Measurements from ENCODE around the gene WDR48.

Gene WDR48

DNA sequence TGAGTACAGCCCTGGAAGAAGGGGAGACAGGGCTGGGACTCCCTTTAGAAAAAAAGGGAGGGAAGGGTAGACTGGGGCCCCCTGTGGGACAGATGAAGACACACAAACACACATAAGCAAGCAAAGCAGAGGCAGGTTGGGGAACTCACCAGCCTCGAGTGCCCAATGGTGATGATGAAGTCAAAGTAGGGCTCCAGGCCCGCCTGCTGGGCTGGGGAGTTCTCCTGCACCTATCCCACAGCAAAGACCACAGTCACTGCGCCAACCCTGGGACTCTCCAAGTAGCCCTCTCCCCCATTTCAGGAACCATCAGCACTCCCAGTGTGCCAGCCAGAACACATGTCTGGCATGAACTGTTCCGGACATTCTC is 51.5 kb downstream of the WDR48 start:
- DNase-seq, result no peak

DNA sequence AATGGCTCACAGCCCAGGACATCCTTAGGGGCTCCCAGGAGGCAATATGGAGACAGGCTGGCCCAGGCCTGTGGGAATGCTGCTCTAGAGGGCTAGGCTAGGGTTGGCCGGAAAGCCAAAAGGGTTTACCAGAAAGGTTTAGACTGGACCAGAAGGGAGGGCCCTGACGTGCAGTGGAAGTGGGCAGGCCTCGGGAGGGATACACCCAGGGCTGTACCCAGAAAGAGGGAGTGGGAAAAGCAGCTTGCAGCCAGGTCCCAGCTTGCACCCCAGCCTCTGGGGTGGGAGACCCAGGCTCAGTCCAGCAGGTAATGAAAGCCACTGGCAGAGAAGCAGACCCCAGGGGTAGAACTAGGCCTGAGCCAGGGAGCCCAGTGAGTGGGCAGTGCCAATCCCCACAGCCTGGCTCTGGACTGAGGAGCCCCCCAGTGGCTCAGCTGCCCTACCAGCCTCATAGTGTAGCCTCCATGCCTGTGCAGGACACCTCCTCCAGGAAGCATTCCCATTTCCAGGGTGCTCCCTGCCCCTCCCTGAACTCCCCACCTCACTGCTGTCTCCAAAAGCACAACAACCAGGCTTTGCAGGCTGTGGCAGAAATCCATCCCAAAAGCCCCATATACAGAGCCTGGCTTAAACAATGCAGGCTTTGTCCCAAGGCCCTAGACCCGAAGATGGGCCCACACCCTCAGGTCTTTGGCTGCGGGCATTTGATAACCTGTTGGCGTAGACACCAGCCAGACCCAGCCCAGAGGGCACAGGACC is 52.2 kb downstream of the WDR48 start:
- DNase-seq, result no peak

DNA sequence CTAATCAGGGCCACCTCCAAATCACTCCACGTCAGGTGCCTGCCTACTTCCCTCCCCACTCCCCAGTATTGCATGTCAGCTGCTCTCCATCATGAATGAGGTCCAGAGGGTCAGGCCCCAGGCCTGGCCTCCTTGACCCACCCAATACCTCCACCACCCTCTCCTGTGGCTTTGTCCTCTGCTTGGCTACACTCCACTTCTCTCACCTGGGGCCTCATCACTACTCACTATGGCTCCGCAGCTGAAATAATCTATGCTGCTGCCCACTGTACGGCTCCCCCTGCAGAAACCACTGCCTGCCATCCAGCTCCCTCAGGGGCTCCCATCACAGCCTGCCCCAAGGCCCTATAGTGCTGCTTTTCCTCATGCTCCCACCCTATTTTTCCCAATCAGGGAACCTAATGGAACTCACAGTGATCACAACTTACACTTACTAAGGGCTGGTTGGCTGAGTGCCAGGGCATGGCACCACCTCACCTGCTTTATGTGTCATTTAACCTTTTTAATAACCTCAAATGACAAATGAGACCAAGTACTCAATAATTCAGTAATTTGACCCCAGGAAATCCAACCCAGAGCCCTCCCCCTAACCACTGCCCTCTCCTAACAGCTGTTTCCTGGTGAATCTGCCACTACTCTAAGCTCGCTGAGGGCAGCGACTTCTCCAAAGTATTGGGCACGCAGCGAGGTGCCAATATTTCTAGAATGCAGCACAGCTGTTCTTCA is 53.3 kb downstream of the WDR48 start:
- no peak for DNase-seq

DNA sequence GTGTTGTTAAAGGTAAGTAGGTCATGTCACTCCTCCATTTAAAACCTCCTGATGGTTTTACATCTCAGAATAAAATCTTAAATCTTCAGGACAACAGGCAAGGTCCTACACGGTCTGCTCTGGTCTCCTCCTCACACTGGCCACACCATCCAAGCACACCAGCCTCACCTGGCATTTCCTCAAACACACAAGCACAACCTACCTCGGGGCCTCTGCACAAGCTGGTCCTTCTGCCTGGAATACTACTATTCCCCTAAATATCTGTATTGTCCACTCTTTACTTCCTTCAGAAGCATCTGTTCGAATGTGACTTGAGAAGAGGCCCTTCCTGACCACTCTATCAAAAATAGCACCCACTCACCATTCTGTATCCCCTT is 53.9 kb downstream of the WDR48 start:
- no peak for DNase-seq

GRCh38 chr3:39106281-39106811 is 54.5 kb downstream of the WDR48 start:
- DNase-seq, result no peak

GRCh38 chr3:39106851-39107387 is 55.1 kb downstream of the WDR48 start:
- no peak for DNase-seq

DNA sequence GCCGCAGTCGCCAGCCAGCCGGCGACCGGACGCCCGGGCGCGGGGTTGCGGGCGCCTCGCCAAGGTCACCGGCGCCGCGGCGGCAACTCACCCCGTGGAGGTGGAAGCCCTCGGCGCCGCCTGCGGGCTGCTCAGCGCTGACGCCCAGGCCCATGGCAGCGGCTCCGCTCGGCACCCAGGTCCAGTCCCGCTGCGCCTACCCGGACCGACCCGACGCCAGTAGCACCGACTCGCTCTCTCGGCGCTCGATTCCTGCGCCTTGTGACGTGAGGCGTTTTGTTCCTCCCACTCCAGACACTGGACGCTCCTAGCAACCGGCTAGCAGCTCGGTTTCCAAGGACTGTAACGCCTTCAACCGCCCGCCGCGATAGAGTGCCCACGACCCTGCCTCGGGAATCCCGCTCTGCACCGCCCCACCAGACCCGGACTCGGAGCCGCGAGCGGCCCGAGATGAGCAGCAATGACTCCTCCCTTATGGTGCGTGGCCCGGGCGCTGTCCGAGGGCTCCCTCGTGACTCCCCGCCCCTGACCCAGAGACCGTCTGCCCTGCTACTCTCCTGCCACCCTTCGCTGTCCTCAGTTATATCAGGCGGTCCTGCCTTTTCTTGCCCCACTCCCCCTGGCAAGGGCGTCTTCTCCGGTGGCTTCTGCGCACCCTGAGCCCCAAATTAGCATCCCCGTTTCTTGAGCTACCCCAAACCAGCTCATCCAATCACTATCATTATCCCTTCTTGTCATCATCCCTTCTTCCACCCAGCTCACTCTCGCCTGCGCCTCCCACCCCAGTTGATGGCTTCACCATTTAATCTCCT is 55.8 kb downstream of the WDR48 start, which contains the start of the genes GORASP1 and TTC21A:
TSS of gene GORASP1 (minus strand) at position 240 of the 812 bp plus-strand sequence. CDS start at position 154, 86 bp downstream.
TSS of gene TTC21A (plus strand) at position 293 of the 812 bp plus-strand sequence. CDS start at position 451, 158 bp downstream.
- peak; percentile 61 for DNase-seq

GRCh38 chr3:39108200-39108710 is 56.4 kb downstream of the WDR48 start:
- DNase-seq, result no peak

DNA sequence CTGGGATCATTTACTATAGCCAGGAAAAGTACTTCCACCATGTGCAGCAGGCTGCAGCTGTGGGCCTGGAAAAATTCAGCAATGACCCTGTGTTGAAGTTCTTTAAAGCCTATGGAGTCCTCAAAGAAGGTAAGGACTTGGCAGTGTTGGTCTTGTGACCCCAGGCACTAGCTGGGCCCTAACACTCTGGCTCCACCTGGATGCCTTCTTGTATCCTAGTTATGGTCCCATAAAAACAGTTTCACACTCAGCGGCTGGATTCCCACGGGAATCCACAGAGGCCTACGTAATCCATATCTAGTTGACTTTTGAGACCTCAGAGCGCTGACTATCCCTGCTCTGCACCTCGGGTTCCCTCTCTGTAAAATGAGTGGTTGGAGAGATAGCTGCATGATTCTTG is 57.3 kb downstream of the WDR48 start:
- no peak for DNase-seq

- no peak for DNase-seq
Observed at GRCh38 chr3:39110041-39110639, 58.3 kb downstream of the WDR48 start.

GRCh38 chr3:39112113-39112512 is 60.3 kb downstream of the WDR48 start:
- DNase-seq, result no peak

- DNase-seq, result no peak
Observed at GRCh38 chr3:39112535-39112934, 60.7 kb downstream of the WDR48 start.

- no peak for DNase-seq
Observed at GRCh38 chr3:39113291-39113690, 61.5 kb downstream of the WDR48 start.

DNA sequence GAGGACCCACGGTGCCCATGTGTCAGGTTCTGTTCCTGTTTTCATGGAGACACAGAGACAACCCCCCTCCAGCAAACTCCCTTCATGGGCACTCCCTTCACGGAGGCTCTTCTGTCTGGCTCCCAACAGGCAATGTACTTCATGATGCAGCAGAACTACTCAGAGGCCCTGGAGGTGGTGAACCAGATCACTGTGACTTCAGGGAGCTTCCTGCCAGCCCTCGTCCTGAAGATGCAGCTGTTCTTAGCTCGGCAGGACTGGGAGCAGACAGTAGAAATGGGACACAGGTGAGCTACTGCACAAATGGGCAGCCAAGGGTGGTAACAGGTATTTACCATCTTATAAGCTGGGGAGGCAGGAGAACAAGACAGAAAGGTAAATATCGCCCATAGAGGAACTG is 62.6 kb downstream of the WDR48 start:
- DNase-seq, result no peak

- no peak for DNase-seq
Observed at GRCh38 chr3:39115870-39116269, 64.1 kb downstream of the WDR48 start.

DNA sequence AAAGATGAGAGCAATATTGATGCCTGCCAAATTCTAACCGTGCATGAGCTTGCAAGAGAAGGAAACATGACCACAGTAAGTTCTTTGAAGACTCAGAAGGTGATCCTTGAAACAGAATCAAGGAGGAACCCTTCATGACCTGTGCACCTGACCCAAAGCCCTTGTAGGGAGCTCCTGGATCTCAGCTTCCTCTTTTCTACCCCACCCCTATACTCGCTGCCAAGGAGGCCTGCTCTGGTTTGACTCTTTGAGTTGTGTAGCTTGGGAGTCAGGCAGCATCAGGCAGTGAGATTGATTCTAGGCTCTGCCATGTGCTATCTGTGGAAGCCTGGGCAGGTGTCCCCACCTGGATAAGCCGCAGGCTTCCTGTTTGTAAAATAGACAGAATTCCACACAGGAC is 66.3 kb downstream of the WDR48 start:
- DNase-seq, result no peak

DNA sequence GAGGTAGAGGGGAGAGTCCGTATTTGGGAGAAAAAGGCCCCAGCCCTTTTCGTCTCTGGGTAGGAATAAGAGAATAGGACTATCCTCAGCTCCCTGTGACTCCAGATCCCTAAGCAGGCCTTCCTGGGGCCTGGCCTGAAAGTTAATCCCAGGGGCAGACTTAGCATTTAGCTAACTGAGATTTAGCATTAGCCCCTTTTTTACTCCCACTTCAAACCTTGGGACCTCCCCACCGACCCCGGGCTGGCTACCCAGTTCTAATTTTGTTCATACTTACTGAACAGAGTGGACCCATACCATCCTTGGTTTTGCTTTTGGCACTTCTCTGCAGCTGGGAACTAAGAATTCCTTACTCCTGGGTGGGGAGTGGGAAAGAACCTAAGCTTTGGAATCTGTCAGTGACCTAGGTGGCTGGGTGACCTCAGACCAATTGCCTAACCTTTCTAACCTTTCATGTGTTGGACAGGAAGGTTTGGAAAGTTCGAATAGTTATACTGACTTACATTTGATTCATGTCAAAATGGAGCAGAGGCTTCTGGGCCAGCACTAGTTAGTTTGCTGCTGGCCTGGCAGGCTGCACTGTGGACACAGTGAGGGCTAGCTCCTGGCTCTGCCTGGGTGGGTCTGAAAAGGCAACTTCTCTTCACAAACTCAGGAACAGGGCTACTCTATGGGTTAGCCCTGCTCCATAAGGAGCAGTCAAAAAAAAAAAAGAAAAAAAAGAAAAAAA is 67.3 kb downstream of the WDR48 start:
- DNase-seq, result no peak

DNA sequence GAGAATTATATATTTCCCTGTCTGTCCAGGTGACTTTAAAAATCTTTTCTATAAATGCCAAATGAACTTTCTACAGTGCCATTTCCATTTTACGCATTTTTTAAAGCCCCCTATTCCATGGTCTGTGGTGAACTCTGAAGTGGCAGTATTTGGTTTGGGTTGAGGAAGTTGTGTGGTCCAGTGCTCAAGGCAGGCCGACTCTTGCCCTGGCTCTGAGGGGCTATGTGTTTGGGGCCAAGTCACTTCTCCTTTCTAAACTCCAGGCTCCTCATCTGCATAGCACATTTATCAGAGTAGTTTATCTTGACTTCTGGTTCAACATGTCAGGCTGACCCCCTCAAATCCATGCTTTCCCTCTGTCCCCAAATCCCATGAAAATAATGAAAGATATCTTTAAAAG is 69.8 kb downstream of the WDR48 start:
- DNase-seq, result no peak

GRCh38 chr3:39122813-39123212 is 71.0 kb downstream of the WDR48 start:
- no peak for DNase-seq

- no peak for DNase-seq
Observed at GRCh38 chr3:39124876-39125840, 73.3 kb downstream of the WDR48 start.
